LNCaP clone FGC (cell line): ENCODE results near the gene COL16A1.

ENCODE experiments used
- DNase-seq: peaks from one replicate; pipeline ENCODE4 v3.0.0-alpha.2; 2011; ENCODE audit warnings: low read depth
- H3K4me3 ChIP-seq: 2 replicates; pipeline ENCODE4 v1.5.1; 2011; ENCODE audit warnings: mild to moderate bottlenecking, low read depth, low read length, control low read depth
- CTCF ChIP-seq: IDR thresholded peaks from 2 replicates; pipeline ENCODE4 v1.5.1; 2012; ENCODE audit warnings: mild to moderate bottlenecking; ENCODE audit not compliant: control insufficient read depth, insufficient read depth; ENCODE audit errors: extremely low read depth

The COL16A1 gene

GRCh38 chr1:31701091-31701736, 2.6 kb downstream of the COL16A1 start:
- H3K4me3 ChIP-seq, result no peak overlapping the region
- no peak for TF ChIP-seq CTCF
- peak; percentile 18 for DNase-seq

GRCh38 chr1:31700468-31701090, 3.2 kb downstream of the COL16A1 start:
- no peak overlapping the region for H3K4me3 ChIP-seq
- TF ChIP-seq CTCF, result no peak
- DNase-seq, result no peak

- no peak for TF ChIP-seq CTCF
- H3K4me3 ChIP-seq, result no peak overlapping the region
- DNase-seq, result no peak
Observed at GRCh38 chr1:31699341-31699891, 4.4 kb downstream of the COL16A1 start.

- no peak overlapping the region for H3K4me3 ChIP-seq
- TF ChIP-seq CTCF, result no peak
- DNase-seq, result no peak
Observed at GRCh38 chr1:31697369-31697984, 6.3 kb downstream of the COL16A1 start.

- no peak for TF ChIP-seq CTCF
- no peak overlapping the region for H3K4me3 ChIP-seq
- peak; percentile 23 for DNase-seq
Observed at GRCh38 chr1:31696242-31696641, 7.6 kb downstream of the COL16A1 start.

- no peak for DNase-seq
- H3K4me3 ChIP-seq, result no peak overlapping the region
- TF ChIP-seq CTCF, result no peak
Observed at GRCh38 chr1:31695327-31695726, 8.5 kb downstream of the COL16A1 start.
